HEK293T (cell line): Measurements from ENCODE around the gene MMP11.

Source experiments
- CTCF ChIA-PET: fragments of 350-600 bp; formaldehyde crosslinking; extraction: SDS; loops from one replicate; lab custom pipeline; 2021; ENCODE audit warnings: antibody characterized with exemption, inconsistent platforms; lab: Yijun Ruan, JAX
- POLR2A ChIA-PET: fragments of 350-600 bp; formaldehyde crosslinking; extraction: SDS; loops from one replicate; lab custom pipeline; 2020; ENCODE audit warnings: antibody characterized with exemption, inconsistent platforms; lab: Yijun Ruan, JAX
- DNase-seq: peaks from one replicate; pipeline ENCODE4 v3.0.0; 2012; ENCODE audit warnings: mixed read lengths; ENCODE audit errors: extremely low spot score
- ARNT ChIP-seq: fragments of 450-650 bp; IDR thresholded peaks from 2 replicates; pipeline ENCODE4 v1.6.1; 2017; ENCODE audit warnings: mild to moderate bottlenecking
- BHLHE40 ChIP-seq: fragments of 450-650 bp; IDR thresholded peaks from 2 replicates; pipeline ENCODE4 v1.6.1; 2016; ENCODE audit warnings: mild to moderate bottlenecking, moderate library complexity, borderline replicate concordance
- CTBP1 ChIP-seq: fragments of 450-650 bp; IDR thresholded peaks from 2 replicates; pipeline ENCODE4 v1.6.1; 2016; ENCODE audit warnings: borderline replicate concordance
- ELF4 ChIP-seq: fragments of 450-650 bp; IDR thresholded peaks from 2 replicates; pipeline ENCODE4 v1.6.1; 2017; ENCODE audit warnings: antibody characterized with exemption
- FOXA1 ChIP-seq: fragments of 450-650 bp; IDR thresholded peaks from 2 replicates; pipeline ENCODE4 v1.6.1; 2016; ENCODE audit warnings: mild to moderate bottlenecking
- FOXK2 ChIP-seq: fragments of 450-650 bp; IDR thresholded peaks from 2 replicates; pipeline ENCODE4 v1.6.1; 2016; ENCODE audit warnings: mild to moderate bottlenecking
- FOXM1 ChIP-seq: fragments of 450-650 bp; IDR thresholded peaks from 2 replicates; pipeline ENCODE4 v1.6.1; 2017; ENCODE audit warnings: mild to moderate bottlenecking, borderline replicate concordance
- HDGF ChIP-seq: fragments of 450-650 bp; IDR thresholded peaks from 2 replicates; pipeline ENCODE4 v1.6.1; 2017; ENCODE audit warnings: antibody characterized with exemption, borderline replicate concordance
- L3MBTL2 ChIP-seq: fragments of 450-650 bp; conservative IDR thresholded peaks from 2 replicates; pipeline ENCODE4 v1.6.1; 2016; ENCODE audit warnings: mild to moderate bottlenecking
- LEF1 ChIP-seq: fragments of 450-650 bp; IDR thresholded peaks from 2 replicates; pipeline ENCODE4 v1.6.1; 2017; ENCODE audit warnings: mild to moderate bottlenecking, borderline replicate concordance
- NFRKB ChIP-seq: fragments of 450-650 bp; IDR thresholded peaks from 2 replicates; pipeline ENCODE4 v1.6.1; 2016; ENCODE audit warnings: mild to moderate bottlenecking, moderate library complexity
- PKNOX1 ChIP-seq: fragments of 450-650 bp; IDR thresholded peaks from 2 replicates; pipeline ENCODE4 v1.6.1; 2016
- SP1 ChIP-seq: fragments of 450-650 bp; IDR thresholded peaks from 2 replicates; pipeline ENCODE4 v1.6.1; 2017
- SUZ12 ChIP-seq: fragments of 450-650 bp; IDR thresholded peaks from 2 replicates; pipeline ENCODE4 v1.6.1; 2016; ENCODE audit warnings: mild to moderate bottlenecking
- TARDBP ChIP-seq: fragments of 450-650 bp; IDR thresholded peaks from 2 replicates; pipeline ENCODE4 v1.6.1; 2016
- ZNF384 ChIP-seq: fragments of 450-650 bp; IDR thresholded peaks from 2 replicates; pipeline ENCODE4 v1.6.1; 2016

The MMP11 gene

DNA sequence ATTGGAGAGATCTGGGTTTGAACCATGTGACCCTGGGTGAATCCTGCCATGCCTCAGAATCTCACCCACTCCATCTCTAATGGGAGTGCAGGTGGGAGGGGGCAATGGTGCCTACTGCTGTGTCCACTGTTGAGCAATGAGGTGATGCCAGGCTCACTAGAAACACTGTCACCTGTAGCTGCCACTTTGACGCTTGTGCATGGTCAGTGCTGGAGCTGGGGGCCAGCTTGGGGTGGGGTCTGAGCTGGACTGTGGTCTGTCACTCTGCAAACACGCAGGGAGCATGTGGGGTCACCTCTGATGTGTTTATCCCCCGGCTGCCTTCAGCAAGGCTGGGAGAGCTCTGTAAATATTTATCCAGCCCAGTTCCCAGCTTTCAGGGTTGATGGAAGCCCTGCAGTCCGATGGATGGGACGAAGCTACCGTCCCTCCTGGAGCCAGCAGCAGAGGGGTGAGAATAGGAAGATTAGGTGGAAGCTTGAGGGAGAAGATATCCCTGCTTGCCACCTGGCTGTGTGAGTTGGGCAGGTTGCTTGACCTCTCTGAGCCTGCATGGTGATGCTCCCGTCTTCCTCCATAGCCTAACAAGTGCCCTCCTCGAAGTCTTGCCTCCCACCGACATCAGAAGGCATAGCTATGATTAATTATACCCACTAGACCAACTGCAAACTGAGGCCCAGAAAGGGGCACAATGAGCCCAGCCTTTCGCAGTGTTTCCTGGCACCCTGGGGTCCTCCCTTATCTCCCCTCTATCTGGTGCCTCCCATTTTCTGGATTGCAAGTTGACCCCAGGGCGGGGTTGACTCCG, 1.7 kb downstream of the MMP11 start:
- ChIA-PET CTCF (interaction anchor here (0.6 to 1.2 kb wide), 3 partner anchors 11 to 83 kb away, joined by 3 to 4 read pairs (median 4); partner anchors contain the start of gene SLC2A11), POLR2A (interaction anchor here (0.6 to 3.3 kb wide), 5 partner anchors 12 to 120 kb away, joined by 3 to 23 read pairs (median 4); partner anchors contain the start of genes MIF, SLC2A11 and SMARCB1)
- no peak for DNase-seq

DNA sequence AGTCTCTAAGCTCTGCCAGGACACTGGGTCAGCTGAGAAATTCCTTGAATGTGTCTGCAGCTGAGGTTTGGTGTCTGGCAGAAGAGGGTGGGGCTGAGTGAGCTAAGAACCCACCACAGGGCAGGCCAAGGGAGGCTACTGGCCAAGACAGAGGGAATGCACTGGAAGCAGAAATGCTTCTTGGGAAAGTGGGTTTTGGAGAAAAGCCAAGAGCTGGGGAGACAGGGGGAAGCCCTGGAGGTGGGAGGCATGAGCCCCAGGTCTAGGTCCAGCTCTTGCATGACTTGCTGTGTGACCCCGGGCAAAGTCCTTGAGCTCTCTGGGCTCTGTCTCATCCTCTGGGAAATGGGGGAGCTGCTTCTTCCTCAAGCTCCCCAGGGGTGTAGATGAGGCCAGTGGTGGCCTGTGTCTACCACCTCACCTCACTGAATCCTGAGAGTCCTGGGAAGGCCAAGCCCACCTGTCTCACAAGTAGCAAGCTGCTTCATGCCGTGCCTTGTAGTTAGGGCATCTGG, 2.3 kb downstream of the MMP11 start:
- CTCF ChIA-PET, result interaction anchor here (1.1 to 1.2 kb wide), 2 partner anchors 14 to 82 kb away, joined by 3 to 4 read pairs; partner anchors contain the start of gene SLC2A11
- TF ChIP-seq ELF4 (no peak), TARDBP (no peak), L3MBTL2 (no peak), SP1 (no peak), FOXM1 (no peak)
- DNase-seq, result no peak
- POLR2A ChIA-PET, result interaction anchor here (0.6 to 3.3 kb wide), 6 partner anchors 8 to 119 kb away, joined by 3 to 23 read pairs (median 4); partner anchors contain the start of genes MIF, SLC2A11 and SMARCB1

More for the DNA sequence above, 1.7 kb downstream of the MMP11 start:
- TF ChIP-seq NFRKB (no peak), ELF4 (no peak), FOXM1 (no peak), FOXK2 (no peak), LEF1 (no peak), TARDBP (no peak), ARNT (no peak), ZNF384 (no peak), SP1 (no peak), L3MBTL2 (no peak), CTBP1 (no peak), PKNOX1 (no peak), BHLHE40 (no peak), SUZ12 (no peak), FOXA1 (no peak), HDGF (no peak)

- ChIA-PET CTCF (interaction anchor here (0.6 to 1.1 kb wide), 2 partner anchors 12 to 370 kb away, joined by 3 read pairs; no protein-coding TSS in a partner anchor), POLR2A (interaction anchor here (1.0 to 3.3 kb wide), 4 partner anchors 9 to 82 kb away, joined by 3 to 23 read pairs (median 10); partner anchors contain the start of genes SLC2A11 and SMARCB1)
- DNase-seq, result no peak
- TF ChIP-seq PKNOX1 (no peak), TARDBP (no peak)
Measured at GRCh38 chr22:23775779-23776375, 3.2 kb downstream of the MMP11 start.

GRCh38 chr22:23777776-23778576, 5.3 kb downstream of the MMP11 start:
- TF ChIP-seq TARDBP (no peak), FOXA1 (no peak), ZNF384 (no peak), HDGF (no peak), PKNOX1 (no peak), NFRKB (no peak), FOXM1 (no peak), ARNT (no peak), SUZ12 (no peak), FOXK2 (no peak), SP1 (no peak), BHLHE40 (no peak), CTBP1 (no peak), L3MBTL2 (no peak), ELF4 (no peak), LEF1 (no peak)
- DNase-seq, result no peak
- CTCF ChIA-PET, result no interaction called here
- POLR2A ChIA-PET, result interaction anchor here (0.8 to 1.4 kb wide), 4 partner anchors 8 to 79 kb away, joined by 4 to 7 read pairs (median 4); partner anchors contain the start of genes CHCHD10 and SLC2A11

GRCh38 chr22:23778577-23778900, 5.9 kb downstream of the MMP11 start:
- DNase-seq, result no peak
- CTCF ChIA-PET, result no interaction called here
- POLR2A ChIA-PET, result interaction anchor here (1.4 kb wide), 1 partner anchor 11 kb away, joined by 5 read pairs; the partner anchor contains the start of gene CHCHD10
- TF ChIP-seq CTBP1 (no peak), FOXA1 (no peak), FOXM1 (no peak), SP1 (no peak), SUZ12 (no peak), L3MBTL2 (no peak), FOXK2 (no peak), TARDBP (no peak), ARNT (no peak), NFRKB (no peak), LEF1 (no peak), BHLHE40 (no peak), ELF4 (no peak), ZNF384 (no peak), PKNOX1 (no peak), HDGF (no peak)
